Left lung (tissue), 10 donors: ENCODE data around the gene C11orf97. TPM values are rescaled to one million over a fixed set of nuclear protein-coding genes. Genes with fewer than 3 reads are reported as not detected.
A peak's percentile ranks its signal among the peaks of the same experiment; 100 is the strongest.

Experiments
- ATAC-seq: fragments of 200-7000 bp; cut with Tn5 transposase; one replicate; pipeline ENCODE4 v1.9.1; 2020; ENCODE audit warnings: moderate library complexity
- DNase-seq, 4 donors: peaks; one replicate each; pipeline ENCODE4 v3.0.0-alpha.2; 2013 to 2020
- H3K27ac ChIP-seq, 2 donors: fragments of 200-600 bp; sonication (generic) in 1 of 2; one replicate each; pipeline versions ENCODE4 v1.5.0 to v1.8.0; 2020 to 2021
- H3K27me3 ChIP-seq, 2 donors: fragments of 200-600 bp; sonication (generic) in 1 of 2; one replicate each; pipeline versions ENCODE4 v1.5.0 to v1.8.0; 2020 to 2021
- H3K36me3 ChIP-seq, 2 donors: fragments of 200-600 bp; sonication (generic) in 1 of 2; one replicate each; pipeline versions ENCODE4 v1.5.0 to v1.8.0; 2020 to 2021
- H3K4me1 ChIP-seq, 2 donors: fragments of 200-600 bp; one replicate each; pipeline ENCODE4 v1.8.0; 2021
- H3K4me3 ChIP-seq, 2 donors: fragments of 200-600 bp; sonication (generic) in 1 of 2; one replicate each; pipeline versions ENCODE4 v1.5.0 to v1.8.0; 2020 to 2021; ENCODE audit warnings: mild to moderate bottlenecking in 1 of 2
- H3K9me3 ChIP-seq, 2 donors: fragments of 200-600 bp; sonication (generic) in 1 of 2; one replicate each; pipeline versions ENCODE4 v1.5.0 to v1.8.0; 2020 to 2021
- intact Hi-C, 2 donors: fragments of 100-400 bp; cut with DNase I; formaldehyde crosslinking; loops; one replicate each; pipeline versions ENCODE4 v1.11.2 to v1.14.2; 2022
- polyA plus RNA-seq, 6 donors: library from polyadenylated mRNA; unstranded; fragments of 120-200 nt; gene quantifications; one replicate each; pipeline ENCODE4 v1.2.1, GENCODE V29; 2013; ENCODE audit not compliant: insufficient read length in 6 of 6
- total RNA-seq, 2 donors: library from RNA; stranded (reverse); fragmentation: NEBNext Ultra II Directional; extraction: Animal tissue kit (Norgen Biotek cat#: 25700); gene quantifications; one replicate each; pipeline ENCODE4 v1.2.1, GENCODE V29; 2021
- TF ChIP-seq, protein P1 (sequence below), 2 donors: fragments of 200-600 bp; sonication (generic) in 1 of 2; IDR thresholded peaks; one replicate each; pipeline versions ENCODE4 v1.5.0 to v1.8.0; 2021; ENCODE audit warnings: antibody characterized with exemption in 2 of 2
- donor health status: DM: no; HTN: yes; CAD: no.
- donor health status: DM: no; HTN: no; CAD: no.

Gene C11orf97
- total and polyA plus RNA-seq, 8 donors, result 0.47 to 4.1 (median 2.0) TPM; not detected in 1

DNA sequence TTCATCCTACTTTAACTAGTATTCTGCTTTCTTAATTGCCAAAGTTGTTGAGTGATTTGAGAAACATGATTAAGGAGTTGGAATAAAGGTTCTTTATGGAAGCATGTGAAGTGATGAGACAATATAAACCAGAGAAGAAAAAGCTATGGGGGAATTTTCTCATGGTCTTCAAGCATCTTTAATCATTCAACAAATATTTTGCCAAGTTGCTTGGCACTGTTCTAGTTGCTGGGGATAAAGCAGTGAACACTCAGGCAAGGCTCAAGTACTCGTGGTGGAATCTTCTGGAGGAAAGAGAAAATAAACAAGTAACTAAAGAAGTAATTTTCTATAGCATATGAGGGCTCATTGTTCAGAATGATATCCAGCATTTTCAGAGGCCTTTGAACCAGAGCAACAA lies 45.7 kb downstream of the C11orf97 start:
- Histone ChIP-seq H3K4me3 (no peak overlapping the region), H3K36me3 (no peaks in the 10 kb centered on the region), H3K27ac (peak overlapping the region in 1 of 2 donors; percentile 54), H3K9me3 (no peaks in the 10 kb centered on the region), H3K4me1 (peaks cover 0 to 23% of the 10 kb centered on the region in 2 donors), H3K27me3 (no peaks in the 10 kb centered on the region)
- no peak for ATAC-seq
- no peak for DNase-seq
- intact Hi-C loops, result no loop called here
- TF ChIP-seq, protein P1, sequence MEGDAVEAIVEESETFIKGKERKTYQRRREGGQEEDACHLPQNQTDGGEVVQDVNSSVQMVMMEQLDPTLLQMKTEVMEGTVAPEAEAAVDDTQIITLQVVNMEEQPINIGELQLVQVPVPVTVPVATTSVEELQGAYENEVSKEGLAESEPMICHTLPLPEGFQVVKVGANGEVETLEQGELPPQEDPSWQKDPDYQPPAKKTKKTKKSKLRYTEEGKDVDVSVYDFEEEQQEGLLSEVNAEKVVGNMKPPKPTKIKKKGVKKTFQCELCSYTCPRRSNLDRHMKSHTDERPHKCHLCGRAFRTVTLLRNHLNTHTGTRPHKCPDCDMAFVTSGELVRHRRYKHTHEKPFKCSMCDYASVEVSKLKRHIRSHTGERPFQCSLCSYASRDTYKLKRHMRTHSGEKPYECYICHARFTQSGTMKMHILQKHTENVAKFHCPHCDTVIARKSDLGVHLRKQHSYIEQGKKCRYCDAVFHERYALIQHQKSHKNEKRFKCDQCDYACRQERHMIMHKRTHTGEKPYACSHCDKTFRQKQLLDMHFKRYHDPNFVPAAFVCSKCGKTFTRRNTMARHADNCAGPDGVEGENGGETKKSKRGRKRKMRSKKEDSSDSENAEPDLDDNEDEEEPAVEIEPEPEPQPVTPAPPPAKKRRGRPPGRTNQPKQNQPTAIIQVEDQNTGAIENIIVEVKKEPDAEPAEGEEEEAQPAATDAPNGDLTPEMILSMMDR (IDR thresholded peaks at IDR 0.05), result no peak

GRCh38 chr11:94558468-94558867 lies 46.2 kb downstream of the C11orf97 start:
- H3K36me3 ChIP-seq, result no peaks in the 10 kb centered on the region
- peaks cover 0 to 27% of the 10 kb centered on the region in 2 donors for H3K4me1 ChIP-seq
- H3K4me3 ChIP-seq, result no peak overlapping the region
- intact Hi-C loops, result no loop called here
- no peaks in the 10 kb centered on the region for H3K9me3 ChIP-seq
- TF ChIP-seq, protein P1 (IDR thresholded peaks at IDR 0.05), result no peak
- H3K27ac ChIP-seq, result peak overlapping the region in 1 of 2 donors; percentile 54
- no peaks in the 10 kb centered on the region for H3K27me3 ChIP-seq
- DNase-seq (no peak), ATAC-seq (peak; percentile 35)

- Histone ChIP-seq H3K27ac (peak overlapping the region in 1 of 2 donors; percentile 54), H3K27me3 (no peaks in the 10 kb centered on the region), H3K4me3 (no peak overlapping the region), H3K9me3 (no peaks in the 10 kb centered on the region), H3K36me3 (no peaks in the 10 kb centered on the region), H3K4me1 (peaks cover 0 to 31% of the 10 kb centered on the region in 2 donors)
- DNase-seq (no peak), ATAC-seq (no peak)
- intact Hi-C loops, result no loop called here
- TF ChIP-seq, protein P1 (IDR thresholded peaks at IDR 0.05), result no peak
Measured at GRCh38 chr11:94558932-94559331, 46.7 kb downstream of the C11orf97 start.

GRCh38 chr11:94559361-94559760 lies 47.1 kb downstream of the C11orf97 start:
- Histone ChIP-seq H3K4me3 (no peak overlapping the region), H3K36me3 (no peaks in the 10 kb centered on the region), H3K27ac (peak overlapping the region in 1 of 2 donors; percentile 54), H3K9me3 (no peaks in the 10 kb centered on the region), H3K27me3 (no peaks in the 10 kb centered on the region), H3K4me1 (peaks cover 0 to 31% of the 10 kb centered on the region in 2 donors)
- no peak for DNase-seq
- TF ChIP-seq, protein P1 (IDR thresholded peaks at IDR 0.05), result no peak
- intact Hi-C loops, result no loop called here
- no peak for ATAC-seq

DNA sequence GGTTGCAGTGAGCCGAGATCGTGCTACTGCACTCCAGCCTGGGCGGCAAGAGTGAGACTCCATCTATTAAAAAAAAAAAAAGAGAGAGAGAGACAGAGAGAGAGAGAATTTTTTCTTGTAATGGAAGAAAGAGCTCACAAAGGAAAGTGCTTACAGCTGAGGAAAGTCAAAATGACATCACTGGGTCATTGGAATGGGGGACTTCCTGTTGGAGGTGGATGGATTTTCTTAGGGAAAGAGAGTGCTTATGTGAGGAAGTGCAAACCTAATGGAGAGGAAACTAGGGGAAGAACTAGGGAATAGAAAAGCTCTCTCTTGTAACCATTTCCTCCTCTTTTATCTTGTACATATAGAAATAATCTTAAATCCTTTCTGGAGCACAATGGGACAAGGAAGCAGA lies 48.6 kb downstream of the C11orf97 start:
- Histone ChIP-seq H3K27ac (no peak overlapping the region), H3K27me3 (no peaks in the 10 kb centered on the region), H3K4me3 (no peak overlapping the region), H3K36me3 (no peaks in the 10 kb centered on the region), H3K4me1 (peaks cover 0 to 31% of the 10 kb centered on the region in 2 donors), H3K9me3 (no peaks in the 10 kb centered on the region)
- DNase-seq (no peak), ATAC-seq (no peak)
- TF ChIP-seq, protein P1 (IDR thresholded peaks at IDR 0.05), result no peak
- intact Hi-C loops, result no loop called here
